ENCODE measurements around the gene GCC2. TPM values are rescaled to one million over a fixed set of nuclear protein-coding genes. Genes with fewer than 3 reads are reported as not detected.

Gene GCC2
- total RNA-seq, 1 experiment from 2014 or later: 28.2 TPM

GRCh38 chr2:108553209-108553919, 104.4 kb downstream of the GCC2 start:
- intact Hi-C loops (cut with micrococcal nuclease): no loop called here
- ChIA-PET CTCF (no interaction called here), RAD21 (ENCODE audit: low non-redundant PET in 1 of 2, low total read pairs in 2 of 2, uncharacterized antibody in 2 of 2, unreplicated experiment in 2 of 2) (no interaction called here), POLR2A (no interaction called here)
- Histone ChIP-seq H3K36me3 (ENCODE audit: control insufficient read depth in 1 of 2, insufficient read depth in 2 of 2, low read length in 2 of 2) (no peaks in the 10 kb centered on the region), H3K9me2 (ENCODE audit: insufficient read depth) (no peaks in the 10 kb centered on the region), H3K9ac (ENCODE audit: low read length) (no peak overlapping the region), H4K20me1 (ENCODE audit: insufficient read depth) (no peaks in the 10 kb centered on the region), H3K27ac (ENCODE audit: low read depth, low read length) (no peak overlapping the region), H3K4me2 (ENCODE audit: low read length) (no peak overlapping the region), H3K79me2 (ENCODE audit: insufficient read depth, low read length) (peaks cover 69% of the 10 kb centered on the region), H2AFZ (ENCODE audit: low read depth, low read length, poor library complexity, severe bottlenecking) (no peak overlapping the region), H3K4me1 (ENCODE audit: control insufficient read depth in 1 of 2, insufficient read depth in 2 of 2, low read length in 2 of 2) (no peaks in the 10 kb centered on the region), H3K4me3 (replicated peaks in 1 of 2; ENCODE audit: low read depth in 1 of 2, low read length in 2 of 2) (no peak overlapping the region), H3K9me3 (ENCODE audit: control insufficient read depth in 1 of 2, insufficient read depth in 1 of 2, low read depth in 1 of 2, low read length in 2 of 2) (no peaks in the 10 kb centered on the region), H3K27me3 (ENCODE audit: insufficient read depth, low read length) (no peaks in the 10 kb centered on the region)
- BruUV-seq (replicated peaks): no TSS peak
- no peak for TF ChIP-seq EGR1 (IDR thresholded peaks at IDR 0.05; ENCODE audit: low read depth)
- no peak for TF ChIP-seq EZH2 (IDR thresholded peaks at IDR 0.05)
- no peak for TF ChIP-seq EZH2phosphoT487 (IDR thresholded peaks at IDR 0.05; ENCODE audit: borderline replicate concordance)
- TF ChIP-seq SRF (IDR thresholded peaks at IDR 0.05; ENCODE audit: low read depth): no peak
- no peak for TF ChIP-seq TCF7L2 (IDR thresholded peaks at IDR 0.05; ENCODE audit: borderline replicate concordance, extremely low read depth, insufficient read depth, insufficient read length)
- no peak for TF ChIP-seq FOSL1 (IDR thresholded peaks at IDR 0.05; ENCODE audit: low read depth)
- no peak for TF ChIP-seq ZBTB33 (IDR thresholded peaks at IDR 0.05; ENCODE audit: extremely low read depth, insufficient replicate concordance, low read length)
- TF ChIP-seq, protein P1, sequence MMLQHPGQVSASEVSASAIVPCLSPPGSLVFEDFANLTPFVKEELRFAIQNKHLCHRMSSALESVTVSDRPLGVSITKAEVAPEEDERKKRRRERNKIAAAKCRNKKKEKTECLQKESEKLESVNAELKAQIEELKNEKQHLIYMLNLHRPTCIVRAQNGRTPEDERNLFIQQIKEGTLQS (IDR thresholded peaks at IDR 0.05): no peak
- TF ChIP-seq POLR2AphosphoS5 (IDR thresholded peaks at IDR 0.05; ENCODE audit: low read depth, low read length): no peak
- TF ChIP-seq SIN3A (IDR thresholded peaks at IDR 0.05; ENCODE audit: low read depth): no peak
- no peak for TF ChIP-seq ELF1 (IDR thresholded peaks at IDR 0.05; ENCODE audit: borderline replicate concordance, low read depth)
- no peak for ATAC-seq
- no peak for DNase-seq (ENCODE audit: low read depth, low spot score)
